Tongue (tissue), 2 donors: ENCODE results near the gene SGMS1. TPM values are rescaled to one million over a fixed set of nuclear protein-coding genes. Genes with fewer than 3 reads are reported as not detected.

Experiments used
- DNase-seq: peaks from one replicate; pipeline ENCODE4 v3.0.0-alpha.2; 2015
- total RNA-seq: library from RNA; depleted of rRNA; stranded (reverse); fragments of >200 nt; gene quantifications from one replicate; pipeline ENCODE4 v1.2.3, GENCODE V29; 2014

The SGMS1 gene
- total RNA-seq, 1 donor from 2014 or later: 56.2 TPM

DNA sequence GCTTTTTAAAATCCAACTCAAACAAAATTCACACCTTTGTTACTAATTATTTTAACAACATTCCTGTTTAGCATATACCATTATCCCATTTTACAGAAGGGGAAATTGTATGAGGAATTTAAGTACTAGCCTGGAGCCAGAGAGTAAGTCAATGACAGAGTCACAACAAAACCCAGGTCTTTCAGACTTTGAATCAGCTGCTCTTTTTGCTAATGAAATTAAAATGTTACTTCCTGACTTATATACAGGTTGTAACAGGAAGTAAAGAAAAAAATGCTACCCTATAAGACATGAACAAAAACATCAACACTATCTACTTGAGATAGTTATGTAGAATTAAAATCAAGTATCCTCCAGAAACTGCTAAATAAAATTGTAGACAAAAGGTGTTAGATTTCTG, 289.9 kb downstream of the SGMS1 start:
- no peak for DNase-seq

DNA sequence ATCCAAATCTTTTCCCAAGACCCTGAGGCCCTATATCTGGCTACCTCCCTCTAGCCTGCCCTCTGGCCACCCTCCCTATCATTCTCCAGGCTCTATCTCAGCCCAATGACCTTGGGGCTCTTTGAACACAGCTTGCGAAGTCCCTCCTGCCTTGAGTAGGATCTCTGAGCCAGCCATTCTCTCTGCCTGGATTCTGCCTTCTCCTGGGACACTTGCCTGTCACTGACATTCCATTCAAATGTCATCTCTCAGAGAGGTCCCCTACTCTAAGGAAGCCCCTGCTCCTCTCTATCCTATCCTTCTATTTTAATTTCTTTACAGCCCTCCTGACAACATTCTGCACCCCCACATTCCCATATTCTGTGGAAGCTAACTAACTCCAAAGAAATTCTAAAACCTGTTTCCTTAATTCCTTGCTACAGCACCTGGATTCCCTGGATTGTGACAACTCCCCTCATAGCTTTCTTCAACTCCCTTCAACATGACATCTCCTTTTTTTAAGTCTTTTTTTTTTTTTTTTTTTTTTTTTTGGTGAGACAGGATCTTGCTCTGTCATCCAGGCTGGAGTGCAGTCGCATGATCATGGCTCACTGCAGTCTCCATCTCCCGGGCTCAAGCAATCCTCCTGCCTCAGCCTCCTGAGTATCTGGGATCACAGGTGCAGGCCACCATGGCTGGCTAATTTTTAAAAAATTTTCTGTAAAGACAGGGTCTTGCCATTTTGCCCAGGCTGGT, 291.5 kb downstream of the SGMS1 start:
- DNase-seq: no peak

DNA sequence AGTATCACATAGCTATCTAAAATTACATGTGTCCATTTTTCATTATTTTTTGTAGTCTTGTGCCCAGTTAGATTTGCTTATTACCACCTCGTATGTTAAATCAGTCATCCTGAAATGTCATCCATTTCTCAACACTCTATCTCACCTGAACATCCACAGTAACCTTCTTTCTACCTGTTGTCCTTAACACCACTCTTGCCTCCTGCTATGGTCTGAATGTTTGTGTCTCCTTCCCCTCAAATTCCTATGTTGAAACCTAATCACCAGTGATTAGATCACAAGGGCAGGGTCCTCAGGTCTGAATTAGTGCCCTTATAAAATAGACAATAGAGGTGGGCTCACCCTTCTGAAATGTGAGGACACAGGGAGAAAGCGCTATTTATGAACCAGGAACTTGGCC, 292.3 kb downstream of the SGMS1 start:
- DNase-seq: no peak

DNA sequence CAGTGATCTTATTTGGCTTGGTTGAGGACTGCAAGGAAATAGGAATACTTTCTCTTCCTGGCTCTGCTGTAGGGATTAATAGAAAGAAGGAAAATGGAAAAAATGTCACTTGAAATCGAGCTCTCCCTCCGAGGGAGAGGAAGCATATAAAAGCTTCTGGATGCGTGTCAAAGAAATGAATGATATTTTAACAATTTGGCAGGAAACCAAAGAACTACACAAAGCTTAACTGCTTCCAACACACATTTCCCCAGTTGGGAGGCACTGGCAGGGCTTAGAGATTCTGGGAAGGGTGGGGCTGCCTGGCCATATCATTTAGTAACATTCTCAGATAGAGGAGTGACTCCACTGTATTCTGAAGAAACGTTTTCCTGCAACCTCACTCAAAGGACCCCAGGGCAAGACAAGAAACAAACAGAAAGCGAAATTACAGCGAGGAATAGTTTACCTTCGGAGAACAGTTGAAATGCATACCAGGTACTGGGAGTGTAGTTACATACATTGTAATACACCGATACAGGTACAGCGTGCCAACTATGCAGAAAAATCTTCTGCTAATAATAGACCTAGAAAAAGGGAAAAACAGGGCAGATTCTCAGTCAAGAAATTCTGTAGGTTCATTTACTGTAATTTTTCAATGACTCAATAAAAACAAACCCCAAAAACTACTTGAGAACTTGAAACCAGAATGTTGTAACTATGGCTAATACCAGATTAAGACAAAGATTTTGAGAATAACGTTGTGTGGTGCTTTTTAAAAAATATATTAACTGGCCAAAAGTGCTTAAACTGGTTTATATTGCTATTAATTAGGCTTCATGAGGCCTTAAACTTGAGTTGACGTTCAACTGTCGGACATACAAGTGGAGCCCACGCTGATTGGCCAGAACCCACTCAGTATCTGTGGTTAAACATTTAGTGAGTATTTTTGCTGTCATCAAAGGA, 296.7 kb downstream of the SGMS1 start:
- DNase-seq: peak; percentile 70

DNA sequence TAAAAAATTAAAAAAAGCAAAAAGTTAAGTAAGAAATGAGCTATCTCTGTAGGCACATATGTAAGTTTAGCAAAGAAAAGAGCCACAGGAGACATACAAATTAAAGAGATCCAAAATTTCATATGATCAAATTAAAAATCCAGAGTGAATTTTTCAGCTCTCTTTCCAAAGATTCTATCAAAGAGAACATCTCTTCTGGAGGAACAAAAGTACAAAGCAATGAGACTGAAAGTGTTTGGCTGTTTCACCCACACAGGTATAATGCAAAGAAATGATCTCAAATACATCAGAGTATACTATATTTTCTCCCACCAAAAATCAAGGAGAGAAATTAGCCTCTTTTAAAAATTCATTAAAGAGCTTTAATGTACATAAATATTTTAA, 297.6 kb downstream of the SGMS1 start:
- no peak for DNase-seq

DNA sequence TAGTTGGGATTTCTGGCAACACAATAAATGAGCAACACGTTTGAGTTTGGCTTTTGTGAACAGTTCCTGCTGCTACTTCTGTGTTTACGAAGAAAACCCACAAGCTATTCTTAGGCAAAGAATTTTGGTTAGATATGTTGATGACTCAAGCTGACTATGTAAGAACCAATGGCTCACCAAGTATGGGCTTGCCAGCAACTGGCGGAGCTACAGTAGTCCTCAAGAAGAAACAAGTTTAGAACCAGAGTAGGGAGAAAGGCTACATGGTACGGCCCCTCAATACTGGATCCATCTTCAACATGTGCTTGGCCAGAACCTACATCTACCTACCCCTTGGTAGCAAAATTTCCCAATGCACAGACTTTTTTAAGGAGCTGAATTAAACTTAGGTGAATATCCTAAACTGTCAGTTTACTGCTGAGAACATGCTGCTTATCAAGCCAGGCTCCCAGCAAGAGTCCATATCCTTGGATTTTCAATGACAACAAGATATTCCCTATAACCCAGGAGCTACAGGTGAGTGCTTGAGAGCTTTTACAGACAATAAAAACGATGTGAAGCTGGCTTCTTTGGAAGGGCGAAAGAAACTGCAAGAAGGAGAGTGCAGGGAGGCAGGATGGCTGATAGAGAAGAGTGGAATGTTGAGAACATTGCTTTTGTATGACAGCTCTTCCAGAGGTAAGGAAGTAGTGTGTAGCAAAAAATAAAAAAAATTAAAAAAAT, 298.1 kb downstream of the SGMS1 start:
- no peak for DNase-seq

DNA sequence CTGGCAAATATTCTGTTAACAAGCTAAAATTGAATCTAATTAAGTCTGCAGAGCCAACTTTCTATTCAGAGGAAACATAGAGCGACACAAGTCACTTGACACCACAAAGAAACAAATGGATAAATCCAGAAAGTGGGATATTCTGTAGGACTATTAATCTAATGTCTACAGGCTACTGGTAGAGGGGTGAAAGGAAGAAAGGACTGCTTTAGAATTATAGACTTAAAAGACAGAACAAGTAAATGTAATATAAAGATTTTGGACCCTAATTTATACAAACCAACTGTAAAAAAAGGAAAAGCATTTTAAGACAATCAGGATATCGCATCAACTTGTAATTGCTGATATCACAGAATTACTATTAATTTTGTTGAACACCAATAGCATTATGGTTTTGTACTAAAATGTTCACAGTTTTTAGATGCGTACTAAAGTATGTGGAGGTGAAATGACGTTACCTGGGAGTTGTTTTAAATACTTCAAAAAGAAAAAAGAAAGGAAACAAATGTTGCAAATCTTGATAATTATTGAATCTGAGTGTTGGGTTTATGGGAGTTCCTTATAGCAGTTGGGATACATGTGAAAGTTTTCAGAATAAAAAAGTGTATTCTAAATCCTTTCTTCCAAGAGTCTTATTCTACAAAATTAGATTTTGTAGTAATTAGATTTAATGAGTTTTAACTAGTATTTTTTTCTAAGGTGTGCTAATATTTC, 298.9 kb downstream of the SGMS1 start:
- no peak for DNase-seq

DNA sequence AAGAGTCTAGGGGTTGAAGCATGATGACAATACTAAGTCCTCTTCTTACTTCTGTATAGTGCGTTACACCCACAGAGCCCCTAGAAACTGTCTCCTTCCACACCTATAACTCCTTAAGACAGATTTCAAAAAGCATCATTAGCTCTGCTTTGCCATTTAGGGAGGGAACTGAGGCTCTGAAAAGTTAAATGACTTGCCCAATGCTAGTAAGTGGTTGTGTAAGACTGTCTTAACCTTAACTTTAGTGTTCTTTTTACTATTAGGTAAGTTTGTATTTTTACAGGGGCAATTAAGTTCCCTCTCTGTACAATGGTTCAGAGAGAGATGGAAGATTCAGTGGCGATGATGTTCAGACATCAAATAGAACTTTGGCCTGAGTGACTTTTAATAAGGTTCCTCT, 299.7 kb downstream of the SGMS1 start:
- DNase-seq: no peak

DNA sequence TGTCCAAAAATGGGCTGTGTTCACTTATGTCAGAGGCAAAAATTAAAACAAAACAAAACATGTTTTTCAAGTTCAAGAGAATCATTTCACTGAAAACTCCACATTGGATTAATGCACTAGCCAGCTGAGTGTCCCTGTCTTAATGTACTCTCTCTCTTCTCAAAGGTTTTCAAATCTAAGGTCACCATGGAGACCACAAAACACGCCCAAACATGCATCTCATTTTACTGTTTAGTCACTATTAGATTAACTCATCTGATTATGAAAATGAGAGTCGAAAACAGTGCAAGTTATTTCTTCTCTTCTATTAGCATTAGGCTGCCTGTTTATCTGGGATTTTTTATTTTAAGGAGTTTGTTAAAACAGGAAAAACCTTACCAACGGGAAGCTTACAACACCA, 301.7 kb downstream of the SGMS1 start:
- DNase-seq: peak; percentile 28

DNA sequence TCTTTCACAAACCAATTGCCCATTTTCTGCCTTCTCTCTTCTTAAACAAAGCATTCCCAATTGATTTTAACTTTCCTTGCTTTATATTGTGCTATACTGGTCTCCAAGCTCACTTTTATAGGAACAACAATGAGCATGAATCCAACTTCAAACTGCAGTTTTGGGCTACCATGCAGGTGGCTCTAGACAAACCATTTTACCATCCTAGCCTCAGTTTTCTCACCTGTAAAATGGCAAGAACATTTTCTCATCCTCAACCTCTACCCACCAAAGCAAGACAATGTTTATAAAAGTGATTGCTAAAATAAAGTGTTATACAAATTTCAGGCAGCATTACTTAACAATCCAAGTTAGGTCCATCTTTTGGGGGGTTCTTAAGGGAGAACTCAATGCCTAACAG, 305.6 kb downstream of the SGMS1 start:
- DNase-seq: no peak

DNA sequence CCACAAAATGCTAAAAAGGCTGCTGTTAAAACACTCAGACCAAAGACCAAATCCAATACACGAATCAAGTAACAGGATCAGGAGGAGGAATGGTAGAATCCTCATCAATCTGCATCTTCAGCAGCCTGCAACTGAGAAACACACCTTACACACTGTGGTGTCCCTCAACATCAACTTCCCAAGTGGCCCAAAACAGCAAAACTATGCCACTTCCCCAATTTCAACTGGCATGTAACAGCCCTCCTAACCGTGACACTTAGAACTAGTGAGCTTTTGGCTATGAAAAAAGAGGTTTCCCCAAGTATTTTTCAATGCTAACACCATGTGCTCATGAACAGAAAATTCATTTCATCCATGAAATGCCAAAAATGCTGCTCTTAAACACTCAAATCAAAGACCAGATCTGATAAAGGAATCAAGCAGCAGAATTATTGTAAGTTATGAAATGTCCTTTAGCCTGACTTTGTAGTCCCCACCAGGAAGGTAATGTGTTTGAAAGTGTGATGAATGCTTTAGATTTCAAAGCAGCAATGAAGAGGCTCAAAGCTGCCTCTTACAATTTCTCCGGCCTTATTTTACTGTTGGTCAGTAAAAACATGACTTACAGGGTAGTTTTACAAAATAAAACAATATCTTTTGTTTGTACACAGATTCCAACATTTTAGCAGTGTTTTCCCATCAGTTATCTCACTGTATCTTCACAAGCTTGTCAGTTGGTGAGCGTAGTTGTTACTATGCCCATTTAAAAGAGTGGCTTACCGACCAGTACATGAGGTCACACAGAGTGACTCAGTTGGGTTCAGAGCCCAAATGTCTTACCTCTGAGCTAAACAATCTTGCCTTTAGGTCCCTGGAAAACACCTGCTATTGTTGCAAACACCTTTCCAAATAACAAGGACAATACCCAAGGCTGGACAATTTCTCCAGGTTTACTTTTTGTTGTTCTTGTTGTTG, 306.8 kb downstream of the SGMS1 start:
- no peak for DNase-seq

DNA sequence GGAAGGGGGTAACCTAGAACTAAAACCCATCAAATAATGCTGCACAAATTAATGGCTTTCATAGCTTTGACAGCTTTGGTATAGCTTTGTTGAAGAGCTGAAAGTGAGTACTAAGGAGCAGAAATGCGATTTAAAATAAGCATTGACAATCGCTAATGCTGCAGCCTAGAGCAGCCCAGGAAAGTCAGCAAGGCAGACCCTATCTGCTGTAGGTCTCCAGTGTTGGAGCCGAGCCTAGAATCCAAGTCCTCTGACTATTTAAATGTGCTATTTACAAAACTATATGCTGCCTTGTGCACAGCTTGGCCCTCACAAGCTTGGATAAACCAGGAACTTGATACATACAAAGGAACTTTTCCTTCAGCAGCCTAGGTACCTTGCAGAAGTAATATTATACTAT, 307.6 kb downstream of the SGMS1 start:
- DNase-seq: no peak

DNA sequence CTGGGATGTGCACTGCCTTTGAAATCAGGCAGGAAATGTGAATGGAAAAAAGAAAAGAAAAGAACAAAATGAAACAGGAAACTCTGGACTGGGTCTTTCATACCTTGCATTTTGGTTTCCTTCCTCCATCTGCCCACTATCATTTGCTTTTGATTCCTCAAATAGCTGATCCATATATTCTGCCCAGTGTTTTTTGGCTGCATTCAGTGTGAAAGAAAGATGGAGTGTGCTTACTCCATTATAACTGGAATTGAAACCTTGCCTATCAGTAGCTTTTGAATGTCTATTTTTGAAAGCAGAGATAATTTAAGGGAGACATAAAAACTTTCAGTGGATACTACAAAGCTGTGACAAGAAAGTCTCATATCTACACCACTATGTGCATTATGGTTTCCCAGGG, 308.3 kb downstream of the SGMS1 start:
- no peak for DNase-seq

DNA sequence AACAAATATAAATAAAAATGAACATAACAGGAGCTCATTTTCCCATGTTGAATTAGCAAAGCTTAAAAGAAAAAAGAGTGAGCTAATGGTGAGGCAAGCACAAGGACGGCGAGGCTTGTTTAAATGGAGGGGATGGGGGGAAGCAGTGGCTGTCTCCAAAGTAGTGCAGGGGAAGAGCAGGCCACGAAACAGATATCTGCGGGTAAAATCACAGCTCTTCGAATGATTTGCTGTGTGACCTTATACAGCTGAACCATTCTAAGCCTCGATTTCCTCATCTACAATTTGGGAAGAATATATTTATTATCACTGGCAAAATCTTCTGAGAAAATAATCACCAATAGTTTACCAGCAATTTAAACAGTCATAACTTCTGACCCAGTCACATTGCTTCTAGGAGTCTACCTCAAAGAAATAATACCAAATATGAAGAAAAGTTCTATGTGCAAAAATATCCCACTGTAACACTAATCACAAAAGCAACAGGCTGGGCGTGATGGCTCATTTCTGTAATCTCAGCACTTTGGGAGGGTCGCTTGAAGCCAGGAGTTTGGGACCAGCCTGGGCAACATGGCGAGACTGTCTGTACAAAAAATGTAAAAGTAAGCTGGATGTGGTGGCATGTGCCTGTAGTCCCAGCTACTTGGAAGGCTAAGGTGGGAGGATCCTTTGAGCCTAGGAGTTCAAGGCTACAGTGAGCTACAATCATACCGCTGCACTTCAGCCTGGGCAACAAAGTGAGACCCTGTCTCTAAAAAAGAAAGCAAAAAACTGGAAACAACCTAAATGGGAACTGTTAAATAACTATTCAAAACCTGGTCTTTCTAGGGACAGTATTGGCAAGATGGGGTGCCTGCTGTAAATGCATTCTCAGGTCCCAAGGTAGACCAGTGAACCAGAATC, 309.3 kb downstream of the SGMS1 start:
- DNase-seq: no peak

DNA sequence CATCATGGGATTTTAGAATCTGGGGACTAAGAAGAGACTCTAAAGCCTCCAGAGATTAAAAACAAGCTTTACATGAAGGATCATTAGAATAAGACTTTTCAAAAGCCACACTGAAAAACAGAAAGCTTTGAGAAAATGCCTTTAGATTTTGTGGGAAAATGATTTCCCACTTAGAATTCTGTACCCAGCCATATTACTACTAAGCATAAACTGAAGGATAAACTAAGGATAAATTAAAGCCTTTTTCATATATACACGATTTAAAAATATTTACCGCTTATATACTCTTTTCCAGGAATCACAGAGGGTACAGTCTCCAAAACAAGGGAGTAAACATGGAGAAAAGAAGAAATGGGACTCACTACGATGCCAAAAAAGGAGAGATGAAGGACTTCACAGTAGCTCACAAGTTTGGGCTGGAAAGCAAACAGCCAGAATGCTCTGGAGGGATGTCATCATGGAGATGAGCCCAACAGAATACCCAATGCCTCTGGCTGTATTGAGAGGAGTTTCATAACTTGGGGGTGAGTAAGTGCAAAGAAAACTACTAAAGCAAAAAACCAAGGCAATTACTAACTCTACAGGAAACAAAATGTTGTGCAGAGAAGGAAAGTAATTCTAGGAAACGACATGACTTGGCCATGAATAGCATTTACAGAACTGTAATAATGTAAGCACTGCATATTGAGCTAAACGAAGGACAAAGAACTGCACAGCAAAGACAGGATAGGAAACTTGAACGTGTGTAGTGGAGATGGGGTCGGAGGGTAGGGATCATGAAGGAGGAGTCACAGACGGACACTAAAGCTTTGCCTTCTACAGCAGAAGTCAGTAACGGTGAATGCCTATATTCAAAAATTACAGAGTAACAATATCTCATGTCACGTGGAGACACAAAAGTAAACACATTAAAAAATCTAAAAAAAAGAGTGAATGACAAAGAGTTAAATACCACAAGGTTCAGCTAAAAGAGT, 311.0 kb downstream of the SGMS1 start:
- no peak for DNase-seq

DNA sequence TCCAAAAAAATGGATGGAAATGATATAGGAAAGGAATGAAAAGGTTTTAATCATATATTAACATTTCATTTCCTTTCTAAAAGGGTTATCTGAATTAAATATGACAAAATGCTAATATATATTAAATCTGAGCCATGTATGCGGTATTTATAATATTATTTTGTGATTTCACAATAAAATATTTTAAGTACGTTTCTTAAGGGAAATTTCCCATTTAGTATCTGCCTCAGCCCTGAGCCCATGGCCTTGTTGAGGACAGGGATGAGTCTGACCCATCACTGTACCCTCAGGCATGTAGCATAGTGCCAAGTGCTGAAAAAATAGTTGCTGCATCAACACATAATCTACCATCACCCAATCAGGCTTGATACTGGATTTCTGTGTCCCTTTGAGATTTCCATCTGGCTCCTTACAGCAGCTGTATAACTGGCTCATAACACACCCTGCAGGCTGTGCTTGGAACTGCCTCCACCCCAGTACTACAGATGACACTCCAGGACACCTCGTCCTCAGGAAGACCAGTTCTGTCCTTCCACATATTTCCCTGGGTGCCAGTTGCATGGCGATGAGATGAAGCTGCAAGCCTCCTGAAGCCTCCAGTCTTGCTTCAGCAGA, 313.1 kb downstream of the SGMS1 start:
- no peak for DNase-seq

DNA sequence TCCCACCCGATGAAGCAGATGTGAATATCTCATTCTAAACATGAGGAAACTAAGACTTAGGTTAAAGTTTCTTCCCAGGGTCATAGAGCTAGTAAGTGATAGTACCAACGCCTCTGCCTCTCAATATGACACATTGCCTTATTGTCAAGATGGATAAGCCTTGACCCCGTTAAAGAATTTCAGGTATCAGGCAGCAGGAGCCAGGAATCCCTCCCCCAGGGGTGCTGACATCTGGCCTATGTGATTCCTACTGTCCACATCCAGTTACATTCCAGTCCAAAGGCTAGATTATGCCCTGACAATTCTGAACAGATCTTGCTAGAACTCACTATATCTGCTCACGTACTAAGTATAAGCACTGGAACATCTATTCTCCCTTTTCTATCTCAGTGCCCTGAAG, 314.4 kb downstream of the SGMS1 start:
- no peak for DNase-seq

DNA sequence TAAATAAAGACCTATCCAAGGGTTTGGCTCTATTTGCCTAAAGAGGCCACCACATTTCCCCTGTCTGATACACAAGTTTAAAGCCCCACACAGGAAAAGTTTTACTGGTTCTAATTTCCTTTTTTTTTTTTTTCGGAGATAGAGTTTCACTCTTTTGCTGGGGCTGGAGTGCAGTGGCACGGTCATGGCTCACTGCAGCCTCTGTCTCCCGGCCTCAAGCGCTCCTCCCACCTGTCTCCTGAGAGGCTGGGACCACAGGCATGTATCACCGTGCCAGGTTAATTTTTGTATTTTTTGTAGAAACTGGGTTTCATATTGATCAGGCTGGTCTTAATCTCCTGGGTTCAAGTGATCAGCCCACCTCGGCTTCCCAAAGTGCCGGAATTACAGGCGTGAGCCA, 319.1 kb downstream of the SGMS1 start:
- no peak for DNase-seq
